Uterus (tissue), 2 donors: ENCODE measurements around the gene CEP250.

Experiments
- POLR2A ChIP-seq, 2 donors: fragments of 450-650 bp; IDR thresholded peaks; one replicate each; pipeline ENCODE4 v1.6.1; 2016; ENCODE audit warnings: antibody characterized with exemption in 2 of 2, mild to moderate bottlenecking in 1 of 2, moderate library complexity in 1 of 2
- TF ChIP-seq, protein P1 (sequence below), 4 experiments: fragments of 200-600 bp in 2 of 4; fragments of 450-650 bp in 2 of 4; sonication (generic) in 2 of 4; IDR thresholded peaks; one replicate each; pipeline ENCODE4 v1.5.1; 2016 to 2019; ENCODE audit warnings: antibody characterized with exemption in 4 of 4, mild to moderate bottlenecking in 2 of 4, moderate library complexity in 1 of 4

DNA sequence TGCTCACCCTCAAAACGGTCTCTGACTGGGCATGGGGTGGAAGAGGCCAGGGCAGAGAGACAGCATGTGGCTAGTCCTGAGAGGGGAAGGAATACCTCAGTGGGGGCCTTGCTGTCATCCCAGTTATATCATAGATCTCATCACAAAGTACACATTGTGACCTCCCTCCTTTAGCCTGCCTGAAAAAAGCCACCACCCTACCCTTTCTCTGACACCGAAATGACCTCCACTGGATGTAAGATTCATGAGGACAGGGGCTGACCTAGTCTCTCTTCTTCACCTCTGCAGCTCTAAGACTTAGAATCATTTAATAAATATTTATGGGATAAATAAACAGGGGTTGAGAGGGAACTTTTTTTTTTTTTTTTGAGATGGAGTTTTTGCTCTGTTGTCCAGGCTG lies 74.2 kb downstream of the CEP250 start, which contains the start of gene C20orf173:
- TF ChIP-seq, protein P1, sequence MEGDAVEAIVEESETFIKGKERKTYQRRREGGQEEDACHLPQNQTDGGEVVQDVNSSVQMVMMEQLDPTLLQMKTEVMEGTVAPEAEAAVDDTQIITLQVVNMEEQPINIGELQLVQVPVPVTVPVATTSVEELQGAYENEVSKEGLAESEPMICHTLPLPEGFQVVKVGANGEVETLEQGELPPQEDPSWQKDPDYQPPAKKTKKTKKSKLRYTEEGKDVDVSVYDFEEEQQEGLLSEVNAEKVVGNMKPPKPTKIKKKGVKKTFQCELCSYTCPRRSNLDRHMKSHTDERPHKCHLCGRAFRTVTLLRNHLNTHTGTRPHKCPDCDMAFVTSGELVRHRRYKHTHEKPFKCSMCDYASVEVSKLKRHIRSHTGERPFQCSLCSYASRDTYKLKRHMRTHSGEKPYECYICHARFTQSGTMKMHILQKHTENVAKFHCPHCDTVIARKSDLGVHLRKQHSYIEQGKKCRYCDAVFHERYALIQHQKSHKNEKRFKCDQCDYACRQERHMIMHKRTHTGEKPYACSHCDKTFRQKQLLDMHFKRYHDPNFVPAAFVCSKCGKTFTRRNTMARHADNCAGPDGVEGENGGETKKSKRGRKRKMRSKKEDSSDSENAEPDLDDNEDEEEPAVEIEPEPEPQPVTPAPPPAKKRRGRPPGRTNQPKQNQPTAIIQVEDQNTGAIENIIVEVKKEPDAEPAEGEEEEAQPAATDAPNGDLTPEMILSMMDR (IDR thresholded peaks at IDR 0.05), result no peak
- no peak for TF ChIP-seq POLR2A (IDR thresholded peaks at IDR 0.05)
